T47D (cell line): ENCODE measurements around the gene GADL1.

Experiments
- DNase-seq, 2 experiments: peaks; one replicate each; pipeline versions ENCODE4 v3.0.0 to v3.0.0-alpha.2; 2011 to 2012; ENCODE audit warnings: low read depth in 1 of 2, low spot score in 1 of 2
- JUND ChIP-seq: IDR thresholded peaks from 2 replicates; pipeline ENCODE4 v1.6.1; 2012; ENCODE audit warnings: low read depth
- in situ Hi-C: cut with HindIII; loops from 2 replicates; pipeline ENCODE4 v1.10.0; 2016; ENCODE audit warnings: low sequenced_read_pairs, low pct_unique_long_range_greater_than_20kb

Gene GADL1

DNA sequence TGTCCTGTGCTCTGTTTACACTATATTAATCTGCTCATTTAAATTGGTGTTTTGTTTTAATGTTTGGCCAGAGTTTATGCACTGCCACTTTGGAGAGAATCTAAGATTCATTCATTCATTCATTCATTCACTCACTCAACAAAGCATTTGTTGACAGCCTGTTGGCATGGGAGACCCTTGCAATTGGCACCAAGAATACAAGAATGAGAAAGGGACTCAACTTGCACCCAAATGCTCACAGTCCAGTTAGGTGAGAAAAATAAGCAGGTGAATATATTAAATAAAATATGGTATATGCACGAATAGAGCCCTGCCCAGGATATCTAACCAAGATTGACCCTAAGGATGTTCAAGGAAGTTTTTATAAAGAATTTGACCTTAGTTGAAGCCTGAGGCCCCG, 207.7 kb downstream of the GADL1 start:
- in situ Hi-C loops, result no loop called here
- no peak for TF ChIP-seq JUND

DNA sequence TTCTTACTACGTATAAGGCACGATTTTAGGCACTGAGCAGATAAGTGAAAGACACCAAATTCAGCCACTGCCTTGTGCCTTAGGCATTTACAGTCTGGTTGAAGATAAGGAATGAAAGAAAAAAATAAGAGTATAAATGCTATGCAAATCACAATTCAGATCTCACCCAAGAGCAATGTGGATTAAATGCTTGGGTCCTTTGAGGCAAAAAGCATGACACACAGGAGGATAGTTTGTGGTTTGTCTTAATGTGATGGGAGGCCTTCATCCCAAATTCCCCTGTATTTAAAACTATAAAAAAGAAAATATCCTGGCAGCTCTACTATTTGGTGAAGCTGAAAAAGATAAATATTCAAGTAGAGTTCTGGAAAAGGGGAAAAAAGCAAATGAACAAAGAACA, 208.3 kb downstream of the GADL1 start:
- in situ Hi-C loops, result no loop called here
- no peak for DNase-seq
- TF ChIP-seq JUND, result no peak

More for the DNA sequence above, 207.7 kb downstream of the GADL1 start:
- no peak for DNase-seq

DNA sequence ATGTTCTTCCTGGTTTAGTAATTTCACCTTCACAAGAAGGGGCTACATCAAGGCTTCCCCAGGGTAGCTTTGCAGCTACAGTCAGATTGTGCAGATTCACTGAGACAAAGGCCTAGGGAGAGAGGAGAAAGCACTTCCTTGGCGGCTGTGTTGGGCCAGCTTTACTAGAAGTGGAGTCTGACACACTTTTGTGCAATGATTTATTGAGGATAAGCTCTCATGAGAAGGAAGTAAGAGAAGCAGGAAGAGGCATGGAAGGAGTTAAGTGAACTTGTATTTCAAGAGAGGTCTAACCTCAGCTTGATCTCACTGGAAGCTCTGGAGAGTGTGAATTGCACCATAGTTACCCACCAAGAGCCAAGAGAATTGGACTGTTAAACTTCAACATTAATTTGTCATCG, 209.2 kb downstream of the GADL1 start:
- in situ Hi-C loops, result no loop called here
- TF ChIP-seq JUND, result no peak
- no peak for DNase-seq

DNA sequence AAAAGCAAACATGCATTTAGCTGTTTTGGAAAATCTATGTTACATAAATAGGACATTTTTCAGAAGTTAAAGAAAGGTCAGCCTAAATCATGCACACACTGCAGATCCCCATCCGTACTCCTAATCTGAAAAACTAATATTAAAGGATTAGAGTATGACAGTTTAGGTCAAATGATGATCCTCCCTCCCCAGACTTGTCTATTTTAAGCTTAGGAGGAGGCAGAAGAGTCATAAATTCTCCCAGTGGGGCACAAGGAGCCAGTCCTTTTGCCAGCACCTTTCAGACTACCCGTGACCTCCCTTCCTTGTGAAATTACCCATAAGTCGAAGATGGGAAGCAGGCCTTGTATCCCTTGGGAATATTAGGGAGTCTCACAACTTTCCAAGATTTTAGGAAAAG, 210.1 kb downstream of the GADL1 start:
- in situ Hi-C loops, result no loop called here
- TF ChIP-seq JUND, result no peak
- no peak for DNase-seq

DNA sequence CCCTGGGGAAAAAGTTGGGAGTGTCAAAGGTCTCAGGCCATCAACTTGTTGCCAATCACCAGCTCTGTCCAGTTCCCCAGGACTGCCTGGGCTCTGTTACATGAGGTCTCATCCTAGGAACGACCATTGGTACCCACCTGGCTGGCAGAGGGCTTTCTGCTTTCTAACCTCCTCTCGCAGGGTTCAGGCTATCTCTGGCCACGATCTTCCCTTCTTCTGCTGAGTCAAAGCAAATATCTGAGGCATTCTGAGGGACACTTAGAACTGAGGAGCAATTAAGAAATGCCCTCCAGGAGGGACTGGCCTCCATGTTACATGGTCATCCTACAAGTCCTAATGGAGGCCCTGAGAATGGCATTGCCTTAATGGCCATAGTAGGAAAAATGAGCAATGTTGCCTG, 210.7 kb downstream of the GADL1 start:
- no peak for DNase-seq
- no peak for TF ChIP-seq JUND
- in situ Hi-C loops, result no loop called here

DNA sequence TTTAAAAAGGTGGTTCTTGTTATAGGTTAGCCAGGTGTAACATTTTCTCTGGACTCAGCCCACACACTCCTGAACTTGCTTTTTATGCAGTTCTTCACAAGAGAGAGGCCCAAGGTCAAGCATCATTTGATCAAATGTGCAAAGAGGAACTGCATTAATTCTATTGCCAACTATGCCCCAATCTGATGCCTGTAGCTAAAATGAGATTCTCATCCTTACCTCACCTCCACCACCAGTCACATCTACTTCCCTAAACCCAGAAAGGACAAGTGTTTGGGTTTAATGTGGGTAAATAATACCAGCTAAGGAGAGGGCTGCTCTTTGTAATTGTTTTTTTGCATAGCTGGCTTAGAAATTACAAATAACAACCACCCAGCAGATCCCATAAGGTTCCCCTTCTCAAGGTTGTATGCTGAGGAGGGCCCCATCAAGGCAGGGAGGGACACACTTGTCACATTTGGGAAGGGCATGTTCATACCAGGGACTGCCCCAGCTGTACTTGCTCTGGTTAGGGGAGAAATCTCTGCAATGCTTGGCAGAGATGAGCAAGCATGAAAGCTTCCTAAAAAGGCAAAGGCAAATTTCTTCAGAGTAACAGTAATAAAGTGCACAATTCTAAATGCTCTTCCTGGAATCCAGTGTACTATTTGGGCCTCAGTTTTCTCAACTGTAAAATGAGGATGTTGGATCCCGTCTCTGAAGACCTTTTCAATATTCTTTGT, 211.9 kb downstream of the GADL1 start:
- no peak for DNase-seq
- no peak for TF ChIP-seq JUND
- in situ Hi-C loops, result no loop called here

DNA sequence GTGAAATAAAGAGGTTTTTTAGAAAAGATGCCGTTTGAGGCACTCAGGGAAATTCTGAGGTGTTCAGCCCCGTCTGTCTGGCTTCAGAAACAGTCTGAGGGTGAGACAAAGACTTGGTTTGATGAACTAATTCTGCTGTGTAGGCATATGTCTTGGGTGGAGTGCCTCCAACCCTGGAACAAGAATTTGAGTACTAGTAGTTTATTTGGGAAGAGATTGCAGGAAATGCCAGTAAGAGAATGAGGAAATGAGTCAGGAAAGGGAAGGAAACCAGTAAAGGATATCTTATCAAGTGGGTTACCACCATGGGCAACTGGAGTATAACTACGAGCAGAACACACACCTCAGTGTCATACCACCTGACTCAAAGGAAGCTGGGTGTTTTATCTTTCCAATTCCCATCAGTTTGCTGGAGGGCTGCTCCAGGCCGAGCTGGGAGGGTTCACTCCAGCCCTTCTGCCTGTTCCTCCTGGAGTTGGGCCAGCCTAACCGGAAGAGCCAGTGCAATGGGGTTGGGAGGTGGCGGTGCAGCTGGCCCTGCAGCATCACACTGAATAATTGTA, 212.7 kb downstream of the GADL1 start:
- DNase-seq, result no peak
- TF ChIP-seq JUND, result no peak
- in situ Hi-C loops, result no loop called here

DNA sequence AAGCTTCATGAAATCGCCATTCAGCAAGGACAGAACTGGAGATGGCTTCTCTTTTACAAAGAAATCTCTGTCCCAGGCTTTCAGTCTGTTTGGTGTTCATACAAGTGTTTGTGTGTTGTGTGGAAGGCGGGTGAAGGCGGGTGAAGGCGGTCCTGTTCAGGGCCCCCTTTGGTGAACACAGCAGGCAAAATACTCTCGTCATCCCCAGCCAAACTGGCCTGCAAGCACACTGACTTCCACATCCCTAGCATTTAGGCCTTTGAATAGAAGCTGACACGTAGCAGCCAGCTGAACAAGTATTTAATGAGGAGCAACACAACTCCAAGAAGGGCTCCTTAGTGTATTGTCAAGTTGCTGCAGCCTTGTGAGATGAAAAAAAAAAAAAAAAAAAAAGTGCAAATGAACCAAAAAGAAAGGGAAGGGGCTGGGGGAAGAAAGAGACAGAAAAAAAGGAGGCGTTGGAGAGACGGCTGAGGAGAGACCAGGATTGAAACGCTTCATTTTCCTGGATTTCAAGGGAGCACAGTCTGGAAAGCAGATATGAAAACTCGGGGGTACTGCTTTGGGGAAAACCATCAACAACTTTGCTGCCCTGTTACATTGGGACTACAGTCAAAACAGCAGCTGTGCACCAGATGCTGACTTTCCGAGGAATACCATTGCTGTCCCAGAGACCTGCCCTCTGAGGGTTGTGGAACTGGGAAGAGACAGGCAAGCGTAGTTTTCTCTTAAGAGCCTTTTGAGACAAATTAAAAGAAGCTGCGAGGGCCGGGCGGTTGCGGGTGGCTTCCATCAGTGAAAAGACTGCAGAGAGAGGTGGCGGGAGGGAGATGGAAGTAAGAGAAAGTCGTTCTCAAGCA, 213.4 kb downstream of the GADL1 start:
- in situ Hi-C loops, result no loop called here

DNA sequence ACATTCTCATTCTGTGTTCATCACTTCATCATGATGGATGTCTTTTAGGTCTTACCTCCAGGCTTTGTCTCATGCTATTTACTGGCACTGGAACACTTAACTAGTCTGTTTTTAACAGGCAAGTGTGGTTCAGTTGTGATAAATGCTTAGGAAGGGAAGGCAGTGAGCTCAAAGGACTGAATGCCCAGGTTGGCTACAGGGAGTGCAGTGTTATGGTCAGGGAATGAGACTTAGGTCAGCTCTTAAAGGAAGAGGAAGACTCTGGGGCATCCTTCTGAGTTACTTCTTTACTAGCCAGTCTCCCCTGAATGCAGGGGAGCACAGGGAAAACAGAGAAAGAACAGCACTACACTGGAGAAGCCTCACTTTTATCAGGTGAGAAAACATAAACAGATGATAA, 215.4 kb downstream of the GADL1 start:
- no peak for TF ChIP-seq JUND
- in situ Hi-C loops, result no loop called here
- DNase-seq, result no peak

More for the DNA sequence above, 213.4 kb downstream of the GADL1 start:
- TF ChIP-seq JUND, result no peak
- DNase-seq, result no peak

DNA sequence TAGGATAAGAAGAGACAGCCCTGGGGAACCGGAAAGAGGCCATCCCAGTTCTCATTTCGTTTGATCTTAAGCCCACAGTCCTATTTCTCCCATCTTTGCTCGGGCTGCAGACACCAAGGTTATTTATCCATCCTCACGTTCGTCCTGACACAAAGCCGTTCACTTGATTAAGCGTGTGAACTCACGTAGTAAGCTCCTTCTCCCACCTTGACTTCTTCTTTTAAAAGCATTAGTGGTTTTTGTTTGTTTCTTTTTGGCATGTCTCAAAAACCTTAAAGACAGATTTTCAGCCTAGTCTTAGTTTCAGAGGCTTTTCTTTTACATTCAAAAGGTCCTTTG, 217.1 kb downstream of the GADL1 start:
- in situ Hi-C loops, result no loop called here
- TF ChIP-seq JUND, result no peak
- DNase-seq, result no peak

DNA sequence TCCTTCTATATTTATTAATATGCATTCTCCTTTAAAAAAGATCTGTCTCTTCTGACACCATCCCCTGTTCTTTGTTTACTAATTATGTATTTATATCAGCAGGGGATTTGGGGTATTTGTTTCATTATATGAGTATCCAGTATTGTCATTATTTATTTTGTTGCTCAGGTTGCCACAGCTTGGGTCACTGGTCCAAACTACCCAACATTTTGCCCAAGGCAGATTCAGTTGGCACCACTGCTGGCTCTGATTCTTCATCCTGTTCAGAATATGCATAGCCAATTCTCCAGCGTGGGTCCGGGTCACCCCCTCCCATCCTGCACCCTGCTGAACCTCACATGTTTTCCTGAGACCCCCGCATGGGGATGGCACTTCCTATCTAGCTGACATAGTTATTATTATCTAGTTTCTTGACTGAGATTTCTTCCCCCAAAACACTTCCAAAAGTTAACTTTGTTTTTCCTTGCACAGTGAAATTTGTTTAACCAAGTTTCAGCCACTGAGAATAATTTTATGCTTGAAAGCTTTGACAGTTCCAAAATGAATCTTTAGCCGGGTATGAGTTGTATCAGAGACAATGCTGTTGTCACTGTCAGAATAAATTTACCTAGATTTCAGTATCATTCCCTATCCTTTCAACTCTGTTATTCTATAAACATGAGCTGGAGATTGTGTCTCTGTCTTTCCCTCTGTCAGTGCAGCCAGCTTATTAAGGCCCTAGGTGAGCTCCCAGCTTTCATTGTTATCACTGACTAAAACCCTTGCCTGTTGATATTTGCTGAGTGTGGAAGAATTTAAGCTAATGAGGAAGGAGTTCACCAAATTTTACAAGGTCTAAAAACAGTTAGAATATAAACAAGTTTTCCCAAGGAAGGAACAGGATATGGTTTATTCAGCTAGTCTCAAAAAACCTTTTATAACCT, 217.8 kb downstream of the GADL1 start:
- no peak for DNase-seq
- TF ChIP-seq JUND, result no peak
- in situ Hi-C loops, result no loop called here
